Mesothelial cell of epicardium (in vitro differentiated cells): ENCODE data around the gene COL1A1. TPM values are rescaled to one million over a fixed set of nuclear protein-coding genes. Genes with fewer than 3 reads are reported as not detected.

ENCODE experiments used
- DNase-seq, 2 experiments: peaks; one replicate each; pipeline ENCODE4 v3.0.0; 2021; ENCODE audit warnings: low spot score in 2 of 2; ENCODE audit not compliant: unreplicated experiment in 2 of 2
- H3K27ac Mint-ChIP-seq: 2 replicates; pipeline ENCODE4 v1.8.0; 2021; ENCODE audit warnings: mixed read lengths
- H3K27me3 Mint-ChIP-seq: 2 replicates; pipeline ENCODE4 v1.8.0; 2021; ENCODE audit warnings: low read depth, mixed read lengths
- H3K36me3 Mint-ChIP-seq: 2 replicates; pipeline ENCODE4 v1.8.0; 2021; ENCODE audit warnings: mixed read lengths
- H3K4me1 Mint-ChIP-seq: 2 replicates; pipeline ENCODE4 v1.8.0; 2021; ENCODE audit warnings: mixed read lengths
- H3K4me3 Mint-ChIP-seq: 2 replicates; pipeline ENCODE4 v1.8.0; 2021; ENCODE audit warnings: mild to moderate bottlenecking, moderate library complexity, mixed read lengths
- H3K9me3 Mint-ChIP-seq: 2 replicates; pipeline ENCODE4 v1.8.0; 2021; ENCODE audit warnings: mixed read lengths
- CTCF ChIP-seq: fragments of 200-600 bp; sonication (generic); IDR thresholded peaks from one replicate; pipeline ENCODE4 v1.5.0; 2021; ENCODE audit warnings: antibody characterized with exemption; ENCODE audit not compliant: unreplicated experiment
- total RNA-seq: library from RNA; stranded (reverse); gene quantifications from 3 replicates; pipeline ENCODE4 v1.2.1, GENCODE V29; 2021

Gene COL1A1
- total RNA-seq, 1 donor from 2014 or later = 3,972 TPM

DNA sequence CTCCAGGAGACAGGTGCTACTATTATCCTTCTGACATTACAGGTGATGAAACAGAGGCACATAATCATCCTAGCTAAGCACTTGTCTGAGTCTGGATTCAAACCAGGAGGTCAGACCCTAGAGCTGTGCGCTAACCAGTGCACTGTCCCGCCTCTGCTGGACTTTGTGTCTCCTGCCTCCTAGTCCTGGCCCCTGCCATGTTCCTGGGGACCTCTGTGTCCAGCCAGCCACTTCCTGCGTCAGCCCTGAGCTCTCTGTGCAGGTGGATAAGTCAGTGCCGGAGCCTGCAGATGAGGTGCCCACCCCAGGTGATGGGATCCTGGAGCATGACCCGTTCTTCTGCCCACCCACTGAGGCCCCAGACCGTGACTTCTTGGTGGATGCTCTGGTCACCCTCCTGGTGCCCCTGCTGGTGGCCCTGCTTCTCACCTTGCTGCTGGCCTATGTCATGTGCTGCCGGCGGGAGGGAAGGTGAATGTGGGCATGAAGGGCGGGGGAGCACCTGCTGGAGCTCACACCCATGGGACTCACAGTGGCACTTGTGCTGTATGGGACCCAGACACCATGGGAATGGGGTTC is 31.5 kb downstream of the COL1A1 start:
- no peak overlapping the region for H3K4me3 Mint-ChIP-seq
- H3K9me3 Mint-ChIP-seq = no peaks in the 10 kb centered on the region
- DNase-seq = no peak
- TF ChIP-seq CTCF = no peak
- H3K27me3 Mint-ChIP-seq = no peaks in the 10 kb centered on the region
- H3K4me1 Mint-ChIP-seq = peaks cover 20% of the 10 kb centered on the region
- H3K36me3 Mint-ChIP-seq = no peaks in the 10 kb centered on the region
- no peak overlapping the region for H3K27ac Mint-ChIP-seq

- H3K27ac Mint-ChIP-seq = no peak overlapping the region
- peaks cover 19% of the 10 kb centered on the region for H3K4me1 Mint-ChIP-seq
- no peaks in the 10 kb centered on the region for H3K27me3 Mint-ChIP-seq
- H3K9me3 Mint-ChIP-seq = no peaks in the 10 kb centered on the region
- no peak overlapping the region for H3K4me3 Mint-ChIP-seq
- peak in 1 of 2 experiments; percentile 66 for DNase-seq
- H3K36me3 Mint-ChIP-seq = no peaks in the 10 kb centered on the region
- TF ChIP-seq CTCF = no peak
Measured at GRCh38 chr17:50169121-50169764, 32.2 kb downstream of the COL1A1 start.

DNA sequence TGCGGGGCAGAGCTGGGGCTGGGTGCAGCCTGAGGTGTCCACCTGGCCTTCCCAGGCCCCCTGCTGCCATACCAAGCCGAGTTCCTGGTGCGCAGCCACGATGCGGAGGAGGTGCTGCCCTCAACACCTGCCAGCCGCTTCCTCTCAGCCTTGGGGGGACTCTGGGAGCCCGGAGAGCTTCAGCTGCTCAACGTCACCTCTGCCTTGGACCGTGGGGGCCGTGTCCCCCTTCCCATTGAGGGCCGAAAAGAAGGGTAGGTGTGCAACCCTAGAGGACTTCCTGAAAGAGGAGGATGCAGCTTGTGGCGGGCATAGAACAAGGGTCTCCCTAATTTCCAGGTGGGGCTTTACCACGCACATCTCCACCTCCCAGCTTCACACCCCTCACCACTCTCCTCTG is 33.1 kb downstream of the COL1A1 start:
- Mint-ChIP-seq H3K4me3 (no peak overlapping the region), H3K27me3 (no peaks in the 10 kb centered on the region), H3K9me3 (no peaks in the 10 kb centered on the region), H3K27ac (no peak overlapping the region), H3K36me3 (no peaks in the 10 kb centered on the region), H3K4me1 (peaks cover 13% of the 10 kb centered on the region)
- no peak for DNase-seq
- TF ChIP-seq CTCF = no peak

DNA sequence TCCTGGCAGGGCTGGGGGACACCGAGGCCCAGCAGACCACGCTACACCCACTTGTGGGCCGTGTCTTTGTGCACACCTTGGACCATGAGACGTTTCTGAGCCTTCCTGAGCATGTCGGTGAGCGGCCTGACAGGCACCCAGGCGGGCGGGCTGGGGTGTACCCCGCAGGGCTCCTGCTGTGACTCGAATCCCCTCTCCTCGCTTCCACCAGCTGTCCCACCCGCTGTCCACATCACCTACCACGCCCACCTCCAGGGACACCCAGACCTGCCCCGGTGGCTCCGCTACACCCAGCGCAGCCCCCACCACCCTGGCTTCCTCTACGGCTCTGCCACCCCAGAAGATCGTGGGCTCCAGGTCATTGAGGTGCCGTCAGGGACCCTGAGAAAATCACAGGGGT is 34.1 kb downstream of the COL1A1 start:
- H3K36me3 Mint-ChIP-seq = no peaks in the 10 kb centered on the region
- no peak for DNase-seq
- H3K27me3 Mint-ChIP-seq = no peaks in the 10 kb centered on the region
- no peaks in the 10 kb centered on the region for H3K9me3 Mint-ChIP-seq
- H3K4me3 Mint-ChIP-seq = no peak overlapping the region
- no peak for TF ChIP-seq CTCF
- H3K4me1 Mint-ChIP-seq = peaks cover 4% of the 10 kb centered on the region
- no peak overlapping the region for H3K27ac Mint-ChIP-seq

- Mint-ChIP-seq H3K9me3 (no peaks in the 10 kb centered on the region), H3K27ac (no peak overlapping the region), H3K27me3 (peaks cover 2% of the 10 kb centered on the region), H3K36me3 (no peaks in the 10 kb centered on the region), H3K4me3 (no peak overlapping the region), H3K4me1 (peaks cover 6% of the 10 kb centered on the region)
- DNase-seq = no peak
- no peak for TF ChIP-seq CTCF
Measured at GRCh38 chr17:50166518-50167181, 34.8 kb downstream of the COL1A1 start.
